GM19468 (cell line): ENCODE results near the gene TENM4.

Experiments used
- ATAC-seq: cut with Tn5 transposase; IDR thresholded peaks from one replicate; pipeline ENCODE4 v1.9.1; 2021; ENCODE audit warnings: mild to moderate bottlenecking, moderate library complexity, moderate number of reproducible peaks; ENCODE audit not compliant: unreplicated experiment; ENCODE audit errors: extremely low read depth

TENM4 gene

GRCh38 chr11:79108851-79109250, 332.0 kb downstream of the TENM4 start:
- no peak for ATAC-seq

GRCh38 chr11:79102840-79103239, 338.0 kb downstream of the TENM4 start:
- no peak for ATAC-seq

DNA sequence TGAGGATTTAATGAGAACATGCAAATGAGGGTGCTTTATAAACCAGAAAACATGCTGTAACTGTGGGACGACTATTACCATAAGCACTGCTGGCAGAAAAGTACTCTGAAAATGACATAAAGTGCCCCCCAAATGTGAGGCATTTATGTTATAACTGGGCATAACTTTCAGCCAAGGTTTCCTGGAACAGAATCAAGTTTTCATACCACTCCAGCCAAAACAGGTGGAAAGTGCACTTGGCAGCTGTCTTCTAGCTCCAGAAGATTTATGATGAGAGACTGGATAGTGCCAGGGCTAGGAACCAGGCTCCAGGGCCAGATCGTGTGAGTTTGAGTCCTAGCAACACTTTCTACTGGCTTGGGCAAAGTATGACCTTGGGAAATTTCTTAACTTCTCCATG, 339.2 kb downstream of the TENM4 start:
- ATAC-seq = no peak

- no peak for ATAC-seq
These were observed 340.5 kb downstream of the TENM4 start for GRCh38 chr11:79100093-79100910.

GRCh38 chr11:79098146-79098545, 342.7 kb downstream of the TENM4 start:
- no peak for ATAC-seq

DNA sequence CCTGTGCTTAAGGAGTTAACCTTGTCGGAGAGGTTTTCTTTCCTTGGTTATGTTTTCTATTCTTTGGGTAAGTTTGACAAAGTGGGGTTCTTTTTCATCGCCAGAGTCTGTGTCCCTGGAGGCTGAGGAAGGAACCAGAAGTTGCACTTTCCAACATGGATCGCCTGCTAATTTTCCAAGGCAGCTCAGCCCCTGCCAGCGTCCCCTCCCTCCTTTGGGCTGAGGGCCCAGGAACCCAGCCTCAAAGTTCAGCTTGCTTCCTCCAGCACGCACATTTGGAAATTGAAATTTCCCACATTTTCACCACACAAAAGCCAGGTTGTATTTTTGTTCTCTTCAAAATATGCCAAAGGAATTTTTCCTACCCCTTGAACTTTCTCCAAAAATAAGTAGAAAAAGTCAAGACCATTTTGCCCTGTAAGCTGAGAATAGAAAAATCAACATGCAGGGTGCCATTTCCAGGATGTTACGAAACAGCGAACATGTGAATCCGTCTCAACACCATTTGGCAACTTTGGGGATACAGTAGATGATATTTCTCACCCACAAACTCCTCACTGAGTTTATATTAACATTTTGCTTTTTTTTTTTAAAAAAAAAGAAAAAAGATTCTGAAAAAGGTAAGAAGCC, 343.5 kb downstream of the TENM4 start:
- no peak for ATAC-seq

- ATAC-seq = no peak
These were observed 345.4 kb downstream of the TENM4 start for GRCh38 chr11:79095424-79095823.

DNA sequence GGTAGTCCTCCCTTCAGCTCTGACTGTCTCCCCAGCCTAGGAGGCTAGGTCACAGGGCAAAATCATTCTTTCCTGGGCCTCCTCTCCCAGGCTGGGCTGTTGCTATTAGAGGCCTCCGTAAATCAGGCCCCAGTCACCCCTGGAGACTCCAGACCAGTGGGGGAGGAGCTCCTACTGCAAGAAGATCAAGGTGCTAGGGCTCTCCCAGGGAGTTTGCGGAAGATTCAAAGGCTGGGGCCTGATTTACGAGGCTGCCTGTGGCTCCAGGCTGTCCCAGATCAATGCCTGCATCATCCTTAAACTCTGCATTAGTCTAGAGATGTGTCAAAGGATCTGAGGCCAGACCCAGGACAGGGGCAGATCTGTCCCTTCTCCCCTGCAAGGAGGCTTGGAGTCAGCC, 346.2 kb downstream of the TENM4 start:
- ATAC-seq = no peak

- ATAC-seq = no peak
These were observed 348.0 kb downstream of the TENM4 start for GRCh38 chr11:79092791-79093353.

DNA sequence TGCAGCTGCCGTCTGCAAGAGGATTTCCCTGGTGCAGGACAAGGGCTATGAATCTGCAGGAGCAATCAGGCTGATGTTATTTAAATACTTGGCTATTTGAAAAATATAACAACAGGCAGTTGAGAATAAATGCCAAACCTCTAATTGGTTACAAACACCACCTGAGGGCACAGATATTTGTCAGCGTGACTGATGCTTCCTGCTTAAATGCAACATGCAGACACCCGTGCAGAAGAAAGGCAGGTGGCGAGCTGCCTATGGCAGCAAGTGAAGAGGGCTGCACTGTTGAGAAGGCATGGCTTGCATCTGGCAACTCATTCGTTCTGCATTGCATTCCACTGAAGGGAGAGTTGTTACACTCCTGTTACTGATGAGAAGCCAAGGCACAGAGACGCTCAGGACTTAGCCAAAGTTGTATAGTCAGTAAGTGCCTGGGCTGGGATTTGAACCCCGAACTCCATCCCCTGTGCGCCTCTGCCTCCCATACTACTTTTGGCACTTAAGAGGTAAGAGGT, 350.6 kb downstream of the TENM4 start:
- ATAC-seq = no peak

DNA sequence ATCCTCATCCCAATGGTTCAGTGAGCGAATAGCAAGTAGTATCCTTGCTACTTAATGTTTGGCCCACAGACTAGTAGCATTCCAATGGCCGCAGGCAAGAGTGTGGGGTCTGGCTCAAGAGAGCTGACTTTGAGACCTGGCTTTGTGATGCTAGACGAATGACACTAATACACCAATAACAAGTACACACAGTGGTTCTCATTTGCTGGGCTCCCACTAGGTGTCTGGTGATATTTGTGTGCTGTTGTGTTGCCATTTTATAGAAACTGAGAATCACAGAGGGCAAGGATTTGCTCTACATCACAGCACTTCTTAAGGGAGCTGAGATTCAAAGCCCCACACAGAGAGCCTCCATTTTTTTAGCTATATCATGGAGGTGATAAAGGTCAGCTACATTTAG, 351.2 kb downstream of the TENM4 start:
- ATAC-seq = no peak

GRCh38 chr11:79088967-79089366, 351.9 kb downstream of the TENM4 start:
- no peak for ATAC-seq

DNA sequence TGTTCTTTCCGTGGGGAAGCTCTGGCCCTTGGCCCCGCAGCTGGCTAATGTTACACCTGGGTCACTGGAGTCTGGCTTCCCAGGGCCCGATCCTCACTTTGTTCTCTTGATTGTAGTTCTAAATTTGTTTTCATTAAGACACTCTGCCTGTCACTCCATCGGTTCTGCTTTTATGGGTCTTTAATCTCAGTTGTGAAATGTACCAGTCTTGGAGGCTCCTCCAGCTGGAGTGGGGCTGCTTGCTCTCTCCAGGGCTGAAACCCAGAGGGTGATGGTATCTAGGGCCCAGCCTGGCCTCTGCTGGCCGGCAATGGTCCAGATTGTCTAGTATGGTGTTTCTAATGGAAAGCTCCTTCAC, 352.9 kb downstream of the TENM4 start:
- no peak for ATAC-seq

GRCh38 chr11:79087238-79087960, 353.4 kb downstream of the TENM4 start:
- ATAC-seq = no peak

DNA sequence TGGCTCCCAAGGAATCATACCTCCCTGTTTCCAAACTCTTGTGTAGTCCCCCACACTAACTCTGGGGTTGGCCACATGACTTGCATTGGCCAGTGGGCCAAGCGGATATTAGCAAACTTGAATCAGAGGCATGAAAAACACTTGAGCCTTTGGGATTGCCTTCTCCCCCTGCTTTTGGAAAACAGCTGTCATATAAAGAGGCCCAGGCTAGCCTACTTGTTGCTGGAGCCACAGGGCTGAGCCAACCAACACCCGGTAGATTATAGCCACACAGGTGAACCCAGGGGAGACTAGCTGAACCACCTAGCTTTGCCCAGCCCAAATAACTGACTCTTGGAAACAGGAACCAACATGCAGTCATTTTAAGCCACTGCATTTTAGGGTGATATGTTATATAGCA, 354.8 kb downstream of the TENM4 start:
- no peak for ATAC-seq

- no peak for ATAC-seq
These were observed 356.4 kb downstream of the TENM4 start for GRCh38 chr11:79084382-79084781.

DNA sequence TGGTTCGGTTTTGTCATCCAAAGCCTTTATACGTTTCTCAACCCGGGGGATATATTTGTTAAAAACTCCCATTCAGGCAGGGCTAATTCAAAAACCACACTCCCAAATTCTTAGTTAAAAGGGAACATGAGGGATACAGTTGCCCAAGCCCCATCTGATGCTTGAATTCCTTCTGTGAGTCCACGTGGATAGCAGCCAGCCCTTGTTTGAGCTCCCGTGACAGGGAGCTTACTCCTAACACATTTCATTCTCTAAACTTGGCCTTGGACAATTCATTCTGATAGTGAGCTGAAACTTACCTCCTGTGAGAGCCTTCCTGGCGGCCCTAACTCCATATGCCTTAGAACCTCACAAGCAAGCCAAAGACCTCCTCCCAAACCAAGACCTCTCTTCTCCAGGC, 357.5 kb downstream of the TENM4 start:
- no peak for ATAC-seq

DNA sequence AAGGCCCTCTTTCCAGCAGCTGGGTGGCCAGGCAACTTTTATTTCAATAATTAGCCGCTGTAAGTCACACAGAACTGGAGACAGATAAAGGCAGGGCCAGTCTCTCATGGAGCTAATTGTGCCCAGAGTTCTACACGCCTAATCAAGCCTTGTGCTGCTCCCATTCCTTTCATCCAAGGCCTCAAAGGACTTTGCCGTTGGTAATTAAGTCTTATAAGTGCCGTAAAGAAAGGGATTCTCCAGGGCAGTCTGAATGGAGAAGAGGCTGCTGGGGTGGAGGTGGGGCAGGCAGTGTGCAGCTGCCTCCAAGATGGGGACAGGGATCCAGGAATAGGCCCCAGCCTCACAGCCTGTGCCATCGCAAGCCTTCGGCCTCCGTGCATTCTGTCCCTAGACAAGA, 357.9 kb downstream of the TENM4 start:
- ATAC-seq = no peak

DNA sequence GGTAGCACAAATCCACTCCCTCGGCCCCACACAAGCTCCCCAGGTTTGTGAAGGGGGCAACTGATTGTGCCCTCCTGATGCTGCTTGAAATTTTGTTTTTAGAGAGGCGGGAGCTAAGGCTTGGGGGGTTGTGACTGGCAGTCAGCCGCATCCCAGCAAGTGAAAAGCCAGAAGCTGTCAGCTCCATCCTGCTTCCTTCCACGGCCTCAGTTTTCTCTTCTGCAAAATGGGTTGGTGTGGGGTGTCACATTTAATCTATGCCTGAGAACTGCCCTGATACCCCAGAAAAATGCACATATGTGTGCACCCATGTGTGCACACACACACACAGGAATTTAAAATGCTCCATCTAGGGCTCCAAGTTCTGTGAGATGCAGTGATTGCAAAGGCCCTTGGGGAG, 358.6 kb downstream of the TENM4 start:
- ATAC-seq = no peak

GRCh38 chr11:79081471-79082031, 359.3 kb downstream of the TENM4 start:
- ATAC-seq = no peak
